Common myeloid progenitor, CD34-positive (primary cell): Measurements from ENCODE around the gene SSBP2.

ENCODE experiments used
- CTCF ChIA-PET: fragments of 350-600 bp; sonication (Branson Sonifier 250); formaldehyde crosslinking; loops from one replicate; lab custom pipeline; 2021; ENCODE audit warnings: antibody characterized with exemption; lab: Charles Lee
- POLR2A ChIA-PET: fragments of 350-600 bp; sonication (Branson Sonifier 250); formaldehyde crosslinking; loops from one replicate; lab custom pipeline; 2021; ENCODE audit warnings: antibody characterized with exemption; lab: Charles Lee
- DNase-seq, 3 donors: peaks; one replicate each; pipeline versions ENCODE4 v3.0.0 to v3.0.0-alpha.2; 2013
- H3K27ac ChIP-seq, 2 experiments: 1 replicate in 1 of 2; 2 replicates in 1 of 2; pipeline ENCODE4 v1.7.0; 2013; ENCODE audit warnings: inconsistent platforms in 2 of 2, low read length in 2 of 2, mild to moderate bottlenecking in 2 of 2, low read depth in 1 of 2, moderate library complexity in 1 of 2; ENCODE audit not compliant: severe bottlenecking in 2 of 2, insufficient read depth in 1 of 2, poor library complexity in 1 of 2
- H3K27me3 ChIP-seq, 5 experiments: replicated peaks in 2 of 5; 1 replicate in 3 of 5; 2 replicates in 2 of 5; pipeline versions ENCODE4 v1.6.1 to v1.7.0; 2013; ENCODE audit warnings: low read length in 4 of 5, mild to moderate bottlenecking in 2 of 5, moderate library complexity in 2 of 5, inconsistent platforms in 1 of 5; ENCODE audit not compliant: insufficient read depth in 5 of 5, control insufficient read depth in 4 of 5
- H3K36me3 ChIP-seq, 4 experiments: 1 replicate in 2 of 4; 2 replicates in 2 of 4; pipeline versions ENCODE4 v1.6.1 to v1.7.0; 2013; ENCODE audit warnings: low read length in 3 of 4, control low read depth in 1 of 4, mild to moderate bottlenecking in 1 of 4; ENCODE audit not compliant: control insufficient read depth in 4 of 4, insufficient read depth in 4 of 4
- H3K4me1 ChIP-seq, 4 experiments: 1 replicate in 3 of 4; 2 replicates in 1 of 4; pipeline versions ENCODE4 v1.6.1 to v1.7.1; 2013; ENCODE audit warnings: low read length in 3 of 4, mild to moderate bottlenecking in 3 of 4, control low read depth in 1 of 4, inconsistent platforms in 1 of 4, moderate library complexity in 1 of 4; ENCODE audit not compliant: control insufficient read depth in 4 of 4, insufficient read depth in 4 of 4; ENCODE audit errors: control extremely low read depth in 1 of 4
- H3K4me3 ChIP-seq, 7 experiments: 1 replicate in 4 of 7; 2 replicates in 3 of 7; pipeline versions ENCODE4 v1.5.1 to v1.7.0; 2013; ENCODE audit warnings: mild to moderate bottlenecking in 7 of 7, low read length in 6 of 7, moderate library complexity in 6 of 7, inconsistent platforms in 2 of 7, low read depth in 2 of 7, control low read depth in 1 of 7; ENCODE audit not compliant: insufficient read depth in 4 of 7, control insufficient read depth in 1 of 7; ENCODE audit errors: extremely low read depth in 1 of 7
- H3K9me3 ChIP-seq, 5 experiments: 1 replicate in 4 of 5; 2 replicates in 1 of 5; pipeline versions ENCODE4 v1.6.1 to v1.7.1; 2013; ENCODE audit warnings: low read length in 4 of 5, mild to moderate bottlenecking in 2 of 5, inconsistent platforms in 1 of 5, low read depth in 1 of 5, moderate library complexity in 1 of 5; ENCODE audit not compliant: control insufficient read depth in 4 of 5, insufficient read depth in 2 of 5; ENCODE audit errors: control extremely low read depth in 1 of 5
- WGBS: methylation state at CpG from one replicate; pipeline ENCODE4 v1.1.5; 2013; ENCODE audit not compliant: insufficient coverage; 5-methylcytosine and 5-hydroxymethylcytosine counted together

SSBP2 gene

GRCh38 chr5:81395262-81395661 lies 355.6 kb downstream of the SSBP2 start:
- no peak overlapping the region for H3K4me3 ChIP-seq
- H3K27ac ChIP-seq, result no peak overlapping the region
- H3K36me3 ChIP-seq, result no peaks in the 10 kb centered on the region
- CTCF ChIA-PET, result interaction anchor here (0.6 kb wide), 1 partner anchor 590 kb away, joined by 3 read pairs; no protein-coding TSS in a partner anchor
- H3K9me3 ChIP-seq, result peaks cover 0 to 6% (median 3%) of the 10 kb centered on the region in 5 experiments
- WGBS, result 100% methylated on average over 3 of the region's 3 CpGs
- no peak for DNase-seq
- H3K4me1 ChIP-seq, result peaks cover 0 to 20% (median 12%) of the 10 kb centered on the region in 4 experiments
- H3K27me3 ChIP-seq, result peaks cover 2 to 53% (median 20%) of the 10 kb centered on the region in 5 experiments
- POLR2A ChIA-PET, result no interaction called here

DNA sequence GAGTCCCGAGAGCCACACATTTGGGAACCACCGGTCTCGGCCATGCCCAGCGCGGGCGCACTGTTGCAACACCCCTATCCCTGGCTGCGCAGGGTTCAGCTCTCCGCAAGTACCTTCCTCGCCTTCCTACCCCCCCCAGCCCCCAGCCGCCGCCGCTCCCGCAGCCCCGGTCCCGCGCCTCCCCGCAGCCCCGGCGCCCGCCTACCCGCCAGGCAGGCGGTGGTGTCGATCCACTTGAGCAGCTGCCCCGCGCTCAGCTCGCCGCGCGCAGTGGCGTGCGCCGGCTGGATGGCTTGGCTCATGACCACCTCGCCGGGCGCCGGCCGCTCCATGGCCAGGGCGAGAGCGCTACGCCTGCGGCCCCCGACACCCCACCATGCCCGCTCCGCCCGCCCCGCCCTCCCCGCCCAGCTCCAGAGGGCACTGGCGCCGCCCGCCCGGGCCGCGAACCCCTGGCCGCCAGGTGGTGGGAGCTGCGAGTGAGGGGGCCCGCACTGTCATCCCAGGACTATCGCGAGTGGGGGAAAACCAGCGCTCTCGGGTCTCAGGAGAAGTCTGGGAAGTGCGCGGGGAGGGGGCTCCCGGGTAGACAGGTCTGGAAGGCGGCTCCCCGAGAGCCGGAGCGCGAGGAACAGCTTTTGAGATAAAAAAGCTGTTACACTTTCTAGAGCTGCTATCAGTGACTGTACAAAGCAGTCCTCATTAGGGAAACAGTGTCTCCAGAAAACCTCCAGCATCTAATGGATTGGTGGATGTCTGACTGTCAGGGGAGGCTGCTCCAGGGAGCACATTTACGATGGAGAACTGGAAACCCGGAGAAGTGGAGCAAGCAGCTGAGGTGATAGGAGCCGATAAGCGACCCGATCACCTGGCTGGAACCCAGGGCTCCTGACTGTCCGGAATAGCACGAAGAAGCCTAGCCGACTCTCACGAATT lies 356.8 kb downstream of the SSBP2 start, which contains the start of gene ACOT12:
Gene ACOT12, minus strand, starts transcription at position 352 of the 936 bp plus-strand sequence. Its CDS starts 20 bp downstream, at position 332.
- peak in 2 of 3 donors; percentile 34 to 55 for DNase-seq
- Histone ChIP-seq H3K27ac (no peak within 1 kb of the TSS), H3K27me3 (peaks cover 2 to 53% (median 20%) of the 10 kb centered on the region in 5 experiments), H3K4me1 (peaks cover 0 to 20% (median 11%) of the 10 kb centered on the region in 4 experiments), H3K36me3 (no peaks in the 10 kb centered on the region), H3K9me3 (peaks cover 0 to 6% (median 3%) of the 10 kb centered on the region in 5 experiments), H3K4me3 (peak within 1 kb of the TSS in 6 of 7 experiments; percentile 19 to 63 (median 45))
- ChIA-PET POLR2A (no interaction called here), CTCF (no interaction called here)
- WGBS, result 8% methylated on average over 38 of the region's 77 CpGs

- Histone ChIP-seq H3K27ac (no peak overlapping the region), H3K9me3 (peaks cover 0 to 6% (median 3%) of the 10 kb centered on the region in 5 experiments), H3K27me3 (peaks cover 2 to 53% (median 20%) of the 10 kb centered on the region in 5 experiments), H3K4me1 (peaks cover 0 to 16% (median 6%) of the 10 kb centered on the region in 4 experiments), H3K36me3 (no peaks in the 10 kb centered on the region), H3K4me3 (peak overlapping the region in 6 of 7 experiments; percentile 19 to 63 (median 40))
- no peak for DNase-seq
- WGBS, result 0% methylated on average over 1 of the region's 10 CpGs
- ChIA-PET CTCF (no interaction called here), POLR2A (no interaction called here)
These were observed 357.5 kb downstream of the SSBP2 start for GRCh38 chr5:81393430-81393782.

DNA sequence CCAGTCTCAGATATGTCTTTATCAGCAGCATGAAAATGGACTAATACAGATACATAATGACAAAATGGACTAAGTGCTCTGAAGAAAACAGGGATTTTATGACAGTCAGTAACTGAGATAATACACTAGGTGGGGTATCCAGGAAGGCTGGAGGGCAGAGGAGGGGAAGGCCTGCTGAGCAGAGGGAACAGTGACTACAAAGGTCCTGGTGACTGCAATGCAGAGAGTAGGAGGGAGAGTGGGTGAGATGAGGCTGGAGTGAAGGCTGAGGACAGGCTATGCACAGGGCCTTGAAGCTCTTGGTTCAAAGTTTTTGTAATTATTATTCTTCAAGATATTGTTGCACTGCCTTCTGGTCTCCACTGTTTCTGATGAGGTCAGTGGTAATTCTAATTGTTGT lies 361.9 kb downstream of the SSBP2 start:
- POLR2A ChIA-PET, result no interaction called here
- Histone ChIP-seq H3K36me3 (no peaks in the 10 kb centered on the region), H3K9me3 (no peaks in the 10 kb centered on the region), H3K4me3 (no peak overlapping the region), H3K27ac (no peak overlapping the region), H3K27me3 (peaks cover 0 to 28% (median 8%) of the 10 kb centered on the region in 5 experiments), H3K4me1 (peaks cover 0 to 6% (median 2%) of the 10 kb centered on the region in 4 experiments)
- DNase-seq, result no peak
- CTCF ChIA-PET, result interaction anchor here (0.6 kb wide), 1 partner anchor 587 kb away, joined by 3 read pairs; no protein-coding TSS in a partner anchor

GRCh38 chr5:81388169-81388568 lies 362.7 kb downstream of the SSBP2 start:
- no peak for DNase-seq
- no peaks in the 10 kb centered on the region for H3K9me3 ChIP-seq
- WGBS, result 95% methylated on average over 3 of the region's 4 CpGs
- H3K4me1 ChIP-seq, result no peaks in the 10 kb centered on the region
- no peak overlapping the region for H3K27ac ChIP-seq
- no peak overlapping the region for H3K4me3 ChIP-seq
- CTCF ChIA-PET, result interaction anchor here (1.0 to 1.4 kb wide), 2 partner anchors 11 to 17 kb away, joined by 3 to 4 read pairs; no protein-coding TSS in a partner anchor
- H3K27me3 ChIP-seq, result peaks cover 0 to 21% (median 8%) of the 10 kb centered on the region in 5 experiments
- POLR2A ChIA-PET, result no interaction called here
- no peaks in the 10 kb centered on the region for H3K36me3 ChIP-seq

DNA sequence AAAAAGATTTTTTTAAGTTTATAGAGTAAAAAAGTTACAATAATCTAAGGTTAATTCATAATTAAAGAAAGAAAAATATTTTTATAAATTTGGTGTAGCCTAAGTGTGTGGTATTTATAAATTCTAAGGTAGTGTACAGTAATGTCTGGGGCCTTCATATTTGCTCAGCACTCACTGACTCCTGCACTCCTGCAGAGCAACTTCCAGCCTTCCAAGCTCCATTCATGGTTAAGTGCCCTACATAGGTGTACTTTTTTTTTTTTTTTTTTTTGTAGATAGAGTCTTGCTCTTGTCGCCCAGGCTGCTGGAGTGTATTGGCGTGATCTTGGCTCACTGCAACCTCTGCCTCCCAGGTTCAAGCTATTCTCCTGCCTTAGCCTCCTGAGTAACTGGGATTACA lies 367.0 kb downstream of the SSBP2 start:
- CTCF ChIA-PET, result interaction anchor here (0.6 kb wide), 1 partner anchor 1237 kb away, joined by 3 read pairs; no protein-coding TSS in a partner anchor
- Histone ChIP-seq H3K27me3 (no peaks in the 10 kb centered on the region), H3K9me3 (no peaks in the 10 kb centered on the region), H3K4me1 (no peaks in the 10 kb centered on the region), H3K36me3 (no peaks in the 10 kb centered on the region), H3K4me3 (no peak overlapping the region), H3K27ac (no peak overlapping the region)
- POLR2A ChIA-PET, result interaction anchor here (0.6 kb wide), 1 partner anchor 1132 kb away, joined by 5 read pairs; no protein-coding TSS in a partner anchor
- no peak for DNase-seq
- no CpG with 5 or more reads among the region's 2 CpGs for WGBS
